Stimulated activated CD4-positive, alpha-beta T cell treated with anti-CD3 and anti-CD28 coated beads, TNF-alpha, amount 100 ng/mL, for 48 hours (primary cell): Measurements from ENCODE around the gene ARMC6.

Source experiments
- DNase-seq, 3 donors: peaks; one replicate each; pipeline ENCODE4 v3.0.0-alpha.2; 2020; ENCODE audit warnings: low read depth in 3 of 3

The ARMC6 gene

DNA sequence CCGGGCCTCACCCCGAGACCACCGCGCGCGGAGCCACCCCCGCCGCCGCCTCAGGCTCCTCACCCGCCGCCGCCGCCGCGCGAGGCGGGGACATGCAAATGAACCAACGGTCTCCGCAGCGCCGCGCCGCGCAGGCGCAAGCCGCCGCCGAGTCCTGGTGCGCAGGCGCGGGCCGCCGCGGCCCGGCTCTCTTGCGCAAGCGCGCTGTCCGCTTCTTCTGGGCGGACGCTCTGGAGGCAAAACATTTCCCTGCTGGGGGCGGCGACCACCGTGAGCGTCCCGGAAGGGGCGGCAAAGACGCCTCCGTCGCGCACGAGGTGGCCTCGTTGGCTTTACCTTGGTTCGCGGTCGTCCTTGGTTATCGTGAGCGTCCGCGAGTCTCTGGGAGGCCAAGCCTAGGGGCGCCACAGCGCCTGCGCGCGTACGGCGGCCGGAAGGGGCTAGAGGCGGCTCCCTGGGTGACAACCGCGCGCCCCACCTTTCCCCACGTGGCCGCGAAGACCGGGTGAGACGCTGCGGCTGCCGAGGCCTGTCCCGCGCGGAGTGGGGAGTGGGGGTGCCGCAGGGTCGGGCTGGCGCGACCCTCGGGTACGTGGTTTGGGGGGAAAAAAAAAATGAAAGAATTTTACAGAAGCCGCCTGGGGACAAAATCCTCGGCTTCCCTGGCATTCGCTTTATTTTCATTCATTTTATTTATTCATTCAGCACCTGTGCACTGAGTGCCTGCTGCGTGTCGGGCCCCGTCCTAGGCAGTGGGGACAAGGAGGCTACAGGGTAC lies at the start of gene ARMC6, which contains the start of gene SUGP2:
TSS of gene ARMC6 (plus strand) at position 178 of the 778 bp plus-strand sequence. CDS start 607 bp downstream, outside the sequence.
TSS of gene SUGP2 (minus strand) at position 92 of the 778 bp plus-strand sequence. CDS start 2,446 bp downstream, outside the sequence.
- peak; percentile 74 to 83 (median 82) for DNase-seq

GRCh38 chr19:18984251-18984650 lies 49.2 kb upstream of the ARMC6 start:
- DNase-seq = no peak

DNA sequence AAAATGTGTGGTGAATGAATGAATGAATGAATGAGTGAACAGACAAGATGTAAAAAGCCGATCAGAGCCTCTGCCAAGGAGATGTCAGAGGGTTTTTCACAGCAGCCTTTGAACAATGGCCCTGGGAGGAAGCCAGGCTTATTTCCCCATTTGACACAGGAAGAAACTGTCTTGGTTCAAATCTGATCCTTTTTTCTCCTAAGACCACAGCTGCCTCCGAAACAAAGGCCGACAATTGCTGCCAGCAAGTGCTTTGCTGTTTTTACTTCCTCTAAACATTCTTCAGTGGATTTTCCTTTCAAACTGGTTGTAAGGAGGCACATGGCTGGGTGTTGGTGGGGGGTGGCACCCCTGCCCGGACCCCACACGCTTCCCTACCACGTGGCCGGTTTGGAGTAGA lies 48.1 kb upstream of the ARMC6 start:
- DNase-seq = no peak

GRCh38 chr19:18987456-18987855 lies 45.9 kb upstream of the ARMC6 start:
- no peak for DNase-seq

- DNase-seq = no peak
Measured at GRCh38 chr19:18989316-18989715, 44.1 kb upstream of the ARMC6 start.

DNA sequence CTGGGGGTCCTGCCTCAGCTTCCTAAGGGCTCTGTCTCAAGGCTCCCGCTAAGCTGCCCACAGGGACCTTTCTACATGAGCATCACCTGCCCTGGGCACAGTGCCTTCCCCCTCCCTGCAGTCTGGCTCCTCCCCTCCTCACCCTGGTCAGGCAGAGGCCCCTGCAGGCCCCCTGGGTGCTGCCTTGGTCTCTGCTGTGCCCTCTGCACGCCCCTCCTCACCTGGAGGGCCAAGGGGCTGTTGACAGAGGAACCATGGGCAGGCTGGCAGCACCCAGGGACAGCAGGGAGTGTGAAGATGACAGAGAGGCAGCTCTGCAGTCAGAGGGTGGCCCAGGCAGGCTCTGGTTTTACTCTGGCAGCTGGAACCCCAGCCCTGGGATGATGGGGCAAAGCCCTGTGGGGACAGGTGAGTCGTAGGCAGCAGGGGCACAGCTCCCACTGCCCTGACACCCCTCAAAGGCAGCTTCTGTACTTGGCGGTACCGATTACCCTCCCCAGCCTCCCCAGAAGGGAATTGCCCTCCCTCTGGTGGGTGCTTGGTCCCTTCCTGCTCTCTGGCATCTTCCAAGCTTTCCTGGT lies 43.2 kb upstream of the ARMC6 start:
- DNase-seq = no peak

DNA sequence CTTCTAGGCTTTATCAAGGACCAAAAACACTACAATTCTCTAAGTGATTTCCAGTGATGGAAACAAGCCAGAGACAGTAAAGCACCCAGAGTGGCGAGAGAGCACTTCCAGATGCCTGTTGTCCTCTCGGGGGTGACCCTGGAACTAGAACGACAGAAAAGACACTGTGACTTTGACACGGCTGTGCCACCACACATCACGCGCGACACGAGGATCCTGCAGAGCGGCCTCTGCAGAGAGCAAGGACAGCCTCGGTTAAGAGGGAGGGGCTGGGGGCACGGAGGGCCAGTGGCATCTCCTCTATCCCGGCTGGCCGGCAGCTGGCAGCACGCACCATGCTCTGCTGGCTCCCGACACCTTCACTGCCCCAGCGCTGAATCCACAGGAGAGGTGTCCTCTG lies 42.4 kb upstream of the ARMC6 start:
- no peak for DNase-seq

GRCh38 chr19:18991468-18991867 lies 41.9 kb upstream of the ARMC6 start:
- no peak for DNase-seq

GRCh38 chr19:18992696-18993095 lies 40.7 kb upstream of the ARMC6 start:
- DNase-seq = no peak

DNA sequence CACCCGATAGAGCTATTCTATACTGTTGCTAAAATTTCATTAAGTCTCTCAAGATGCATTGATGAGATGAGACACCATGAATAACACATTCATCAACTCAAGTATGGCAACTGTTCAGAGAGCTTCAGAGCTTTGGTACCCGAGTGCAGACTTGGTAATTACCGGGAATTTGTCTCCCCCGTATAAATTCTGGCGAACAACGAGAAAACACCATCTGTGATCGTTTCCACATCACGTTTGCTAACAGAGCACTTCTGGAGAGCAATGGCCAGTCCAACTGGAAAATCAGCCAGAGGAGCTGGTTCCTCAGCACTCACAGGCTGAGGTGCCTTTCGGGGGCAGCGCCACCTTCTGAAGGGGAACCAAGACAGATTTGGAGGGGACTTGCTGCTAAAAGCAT lies 40.3 kb upstream of the ARMC6 start:
- no peak for DNase-seq

GRCh38 chr19:18995804-18996241 lies 37.6 kb upstream of the ARMC6 start:
- no peak for DNase-seq

DNA sequence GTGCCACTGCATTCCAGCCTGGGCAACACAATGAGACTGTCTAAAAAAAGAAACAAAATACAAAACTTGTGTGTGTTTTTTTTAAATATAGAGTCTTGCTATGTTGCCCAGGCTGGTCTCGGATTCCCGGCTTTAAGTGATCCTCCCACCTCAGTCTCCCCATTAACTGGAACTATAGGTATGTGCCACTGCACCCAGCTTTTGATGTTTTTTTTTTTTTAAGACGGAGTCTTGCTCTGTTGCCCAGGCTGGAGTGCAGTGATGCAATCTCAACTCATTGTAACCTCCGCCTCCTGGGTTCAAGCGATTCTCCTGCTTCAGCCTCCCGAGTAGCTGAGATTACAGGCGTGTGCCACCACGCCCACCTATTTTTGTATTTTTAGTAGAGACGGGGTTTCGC lies 37.1 kb upstream of the ARMC6 start:
- DNase-seq = no peak

DNA sequence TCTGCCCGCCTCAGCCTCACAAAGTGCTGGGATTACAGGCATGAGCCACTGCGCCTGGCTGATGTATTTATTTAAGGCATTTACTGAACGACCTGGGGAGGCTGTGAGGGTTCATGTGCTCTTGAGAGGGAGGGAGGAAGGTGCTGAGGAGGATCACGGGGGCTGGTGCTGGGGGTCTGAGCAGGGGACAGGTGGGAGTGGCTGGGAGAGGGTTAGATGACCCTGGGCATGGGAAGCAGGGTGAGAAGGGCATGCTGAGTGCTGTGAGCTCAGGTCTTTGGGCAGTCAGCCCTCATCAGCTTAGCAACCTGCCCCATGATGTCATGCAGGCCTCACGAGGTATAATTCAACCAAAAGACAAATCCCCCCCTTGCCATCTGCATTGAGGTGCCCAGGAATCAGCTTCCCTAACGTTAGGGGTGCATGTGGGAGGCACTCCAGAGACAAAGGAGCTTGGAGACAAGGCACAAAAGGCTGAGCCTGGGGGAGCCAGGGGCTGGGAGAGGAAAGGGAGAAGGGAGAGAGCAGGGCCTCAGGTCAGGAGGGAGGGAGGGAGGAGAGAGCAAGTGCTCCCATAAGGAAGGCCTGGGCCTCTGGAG lies 36.5 kb upstream of the ARMC6 start:
- no peak for DNase-seq

- no peak for DNase-seq
Measured at GRCh38 chr19:18998276-18998675, 35.1 kb upstream of the ARMC6 start.

DNA sequence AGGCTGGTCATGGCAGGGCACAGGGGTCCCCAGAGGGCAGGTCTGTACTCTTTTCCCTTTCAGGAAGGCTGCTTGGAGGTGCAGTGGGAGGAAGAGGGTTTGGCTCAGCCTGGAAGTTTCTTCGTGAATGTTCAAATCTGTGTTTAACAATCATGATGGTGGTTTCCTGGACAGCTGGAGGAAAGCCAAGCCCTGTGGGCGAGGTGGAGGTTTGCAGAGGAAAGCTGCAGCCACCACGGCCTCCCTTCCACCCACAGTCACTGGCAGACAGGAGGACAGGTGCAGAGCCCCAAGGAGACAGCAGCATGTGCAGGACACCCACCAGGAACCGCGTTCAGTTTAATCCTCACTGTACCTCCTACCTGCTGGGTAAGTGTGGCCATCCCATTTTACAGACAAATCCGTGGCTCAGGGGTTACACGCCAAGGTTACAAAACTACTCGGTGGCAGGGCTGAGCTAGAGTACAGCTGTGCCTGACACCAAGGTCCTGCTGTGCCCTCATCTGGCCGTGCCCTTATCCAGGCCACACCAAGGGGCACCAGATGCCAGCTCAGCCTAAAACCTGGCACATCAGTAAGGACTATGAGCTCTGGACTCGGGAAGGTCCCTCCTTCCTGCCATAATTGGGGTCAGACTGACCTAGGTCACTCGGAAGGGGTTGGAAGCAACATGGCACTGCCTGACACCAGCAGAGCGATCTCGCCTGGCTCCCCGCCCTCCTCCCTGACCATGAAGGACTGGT lies 34.2 kb upstream of the ARMC6 start:
- no peak for DNase-seq

GRCh38 chr19:18999896-19000620 lies 33.3 kb upstream of the ARMC6 start:
- DNase-seq = no peak

- no peak for DNase-seq
Measured at GRCh38 chr19:19004144-19004543, 29.3 kb upstream of the ARMC6 start.

GRCh38 chr19:19006213-19006612 lies 27.2 kb upstream of the ARMC6 start:
- DNase-seq = no peak

DNA sequence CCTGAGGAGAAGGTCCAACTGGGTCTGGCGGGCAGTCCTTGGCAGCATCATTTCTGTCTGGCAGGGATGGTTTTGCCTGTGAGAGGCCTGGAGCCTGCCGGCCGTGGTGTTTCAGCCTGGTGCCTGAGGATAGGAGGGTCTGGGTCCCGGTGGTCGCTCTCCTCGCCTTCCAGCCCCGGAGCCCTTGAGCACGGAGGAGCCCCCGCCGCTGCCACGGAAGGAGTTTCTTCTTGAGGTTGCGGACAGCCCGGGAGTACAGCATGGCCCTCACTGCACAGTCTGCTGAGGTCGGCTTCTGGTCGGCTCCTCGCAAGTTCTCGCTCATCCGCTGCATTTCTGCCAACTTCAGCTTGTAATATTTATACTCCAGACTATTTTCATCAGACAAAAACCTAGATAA lies 23.5 kb upstream of the ARMC6 start:
- no peak for DNase-seq

DNA sequence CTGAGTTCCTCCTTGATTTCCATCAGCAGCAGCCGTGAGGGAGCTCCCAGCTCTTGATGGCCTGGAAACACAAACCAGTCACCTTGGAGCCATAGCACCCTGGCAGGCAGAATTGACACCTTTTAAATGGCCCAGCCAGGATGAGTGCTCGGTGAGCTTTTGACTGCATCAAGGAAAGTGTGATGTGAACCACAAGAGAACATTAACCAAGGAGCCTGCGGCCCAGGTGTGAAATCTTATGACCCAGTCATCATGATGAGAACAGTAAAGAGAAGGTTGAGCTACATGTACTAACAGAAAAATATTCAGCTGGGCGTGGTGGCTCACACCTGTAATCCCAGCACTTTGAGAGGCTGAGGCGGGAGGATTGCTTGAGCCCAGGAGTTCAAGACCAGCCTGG lies 22.9 kb upstream of the ARMC6 start:
- DNase-seq = no peak

GRCh38 chr19:19021115-19021514 lies 12.3 kb upstream of the ARMC6 start:
- no peak for DNase-seq
